IPS-15b (cell line): Measurements from ENCODE around the gene IFT52.
"Not testable (repeated sequence)": the region's sequence is repeated elsewhere in the genome, so short reads cannot be mapped to it uniquely, and the experiment has no call there.

Experiments used
- H3K27me3 ChIP-seq: one replicate; pipeline ENCODE4 v1.6.1; 2013; ENCODE audit warnings: low read length; ENCODE audit not compliant: control insufficient read depth, insufficient read depth
- H3K36me3 ChIP-seq: one replicate; pipeline ENCODE4 v1.6.1; 2013; ENCODE audit warnings: low read length; ENCODE audit not compliant: control insufficient read depth, insufficient read depth
- H3K4me1 ChIP-seq: one replicate; pipeline ENCODE4 v1.6.1; 2013; ENCODE audit warnings: mild to moderate bottlenecking, low read length; ENCODE audit not compliant: control insufficient read depth, insufficient read depth
- H3K4me3 ChIP-seq: one replicate; pipeline ENCODE4 v1.5.1; 2013; ENCODE audit warnings: low read depth, low read length
- H3K9ac ChIP-seq: one replicate; pipeline ENCODE4 v1.6.1; 2013; ENCODE audit warnings: low read depth, mild to moderate bottlenecking, low read length
- H3K9me3 ChIP-seq: one replicate; pipeline ENCODE4 v1.6.1; 2013; ENCODE audit warnings: mild to moderate bottlenecking, low read length; ENCODE audit not compliant: control insufficient read depth, insufficient read depth

IFT52 gene

GRCh38 chr20:43570496-43570895 lies 20.2 kb upstream of the IFT52 start:
- Histone ChIP-seq H3K4me3 (no peak overlapping the region), H3K36me3 (no peaks in the 10 kb centered on the region), H3K27me3 (no peaks in the 10 kb centered on the region), H3K4me1 (no peaks in the 10 kb centered on the region), H3K9me3 (no peaks in the 10 kb centered on the region), H3K9ac (no peak overlapping the region)

GRCh38 chr20:43571310-43571709 lies 19.4 kb upstream of the IFT52 start:
- Histone ChIP-seq H3K4me1 (no peaks in the 10 kb centered on the region), H3K27me3 (no peaks in the 10 kb centered on the region), H3K4me3 (no peak overlapping the region), H3K9ac (no peak overlapping the region), H3K9me3 (no peaks in the 10 kb centered on the region), H3K36me3 (no peaks in the 10 kb centered on the region)

GRCh38 chr20:43571771-43572170 lies 19.0 kb upstream of the IFT52 start:
- H3K36me3 ChIP-seq, result no peaks in the 10 kb centered on the region
- no peak overlapping the region for H3K9ac ChIP-seq
- no peaks in the 10 kb centered on the region for H3K27me3 ChIP-seq
- no peaks in the 10 kb centered on the region for H3K4me1 ChIP-seq
- H3K4me3 ChIP-seq, result no peak overlapping the region
- H3K9me3 ChIP-seq, result no peaks in the 10 kb centered on the region

GRCh38 chr20:43572891-43573290 lies 17.8 kb upstream of the IFT52 start:
- Histone ChIP-seq H3K9me3 (no peaks in the 10 kb centered on the region), H3K4me1 (no peaks in the 10 kb centered on the region), H3K9ac (no peak overlapping the region), H3K4me3 (no peak overlapping the region), H3K27me3 (no peaks in the 10 kb centered on the region), H3K36me3 (no peaks in the 10 kb centered on the region)

GRCh38 chr20:43576108-43576507 lies 14.6 kb upstream of the IFT52 start:
- Histone ChIP-seq H3K4me1 (no peaks in the 10 kb centered on the region), H3K27me3 (no peaks in the 10 kb centered on the region), H3K4me3 (no peak overlapping the region), H3K9me3 (no peaks in the 10 kb centered on the region), H3K9ac (no peak overlapping the region), H3K36me3 (no peaks in the 10 kb centered on the region)

GRCh38 chr20:43579861-43580793 lies 10.6 kb upstream of the IFT52 start:
- Histone ChIP-seq H3K4me3 (no peak overlapping the region), H3K4me1 (peaks cover 5% of the 10 kb centered on the region), H3K36me3 (no peaks in the 10 kb centered on the region), H3K27me3 (no peaks in the 10 kb centered on the region), H3K9me3 (no peaks in the 10 kb centered on the region), H3K9ac (no peak overlapping the region)

GRCh38 chr20:43583133-43583864 lies 7.4 kb upstream of the IFT52 start:
- Histone ChIP-seq H3K36me3 (no peaks in the 10 kb centered on the region), H3K9ac (no peak overlapping the region)

GRCh38 chr20:43583982-43584432 lies 6.7 kb upstream of the IFT52 start:
- H3K4me1 ChIP-seq, result peaks cover 5% of the 10 kb centered on the region
- no peak overlapping the region for H3K9ac ChIP-seq
- H3K9me3 ChIP-seq, result no peaks in the 10 kb centered on the region
- H3K36me3 ChIP-seq, result no peaks in the 10 kb centered on the region
- H3K4me3 ChIP-seq, result no peak overlapping the region
- H3K27me3 ChIP-seq, result no peaks in the 10 kb centered on the region

More at GRCh38 chr20:43583133-43583864, 7.4 kb upstream of the IFT52 start:
- no peaks in the 10 kb centered on the region for H3K9me3 ChIP-seq
- peaks cover 5% of the 10 kb centered on the region for H3K4me1 ChIP-seq
- no peak overlapping the region for H3K4me3 ChIP-seq
- no peaks in the 10 kb centered on the region for H3K27me3 ChIP-seq

GRCh38 chr20:43584448-43585136 lies 6.1 kb upstream of the IFT52 start:
- Histone ChIP-seq H3K36me3 (no peaks in the 10 kb centered on the region), H3K4me1 (peaks cover 5% of the 10 kb centered on the region), H3K9me3 (no peaks in the 10 kb centered on the region), H3K27me3 (no peaks in the 10 kb centered on the region), H3K4me3 (no peak overlapping the region), H3K9ac (no peak overlapping the region)

- H3K4me1 ChIP-seq, result peaks cover 5% of the 10 kb centered on the region
These were observed 4.1 kb upstream of the IFT52 start for GRCh38 chr20:43586641-43587040.

GRCh38 chr20:43588526-43588925 lies 2.2 kb upstream of the IFT52 start:
- H3K4me1 ChIP-seq, H3K27me3 ChIP-seq, H3K36me3 ChIP-seq, H3K9ac ChIP-seq, H3K9me3 ChIP-seq, H3K4me3 ChIP-seq: not testable (repeated sequence)

More at GRCh38 chr20:43586641-43587040, 4.1 kb upstream of the IFT52 start:
- Histone ChIP-seq H3K4me3 (no peak overlapping the region), H3K27me3 (no peaks in the 10 kb centered on the region), H3K9ac (no peak overlapping the region), H3K9me3 (no peaks in the 10 kb centered on the region), H3K36me3 (no peaks in the 10 kb centered on the region)
